Measurements from ENCODE around the gene LARP6. TPM values are rescaled to one million over a fixed set of nuclear protein-coding genes. Genes with fewer than 3 reads are reported as not detected.

The LARP6 gene
- total and polyA plus RNA-seq, 2 of the 13 experiments (the other 11 are each of a cell fraction or from before 2014, with no cell fraction given), result 2.9 to 8.2 TPM

GRCh38 chr15:70892002-70892911 lies 38.3 kb upstream of the LARP6 start, which contains the start of the genes LRRC49 and THAP10 (continued):
- TF ChIP-seq ZNF609 (CRISPR knock-in tag; IDR thresholded peaks at IDR 0.05; ENCODE audit: borderline replicate concordance) (no peak; the same call in 1 of the 2 replicates), KLF11 (CRISPR knock-in tag; IDR thresholded peaks at IDR 0.05) (no peak), ZNF513 (CRISPR knock-in tag; conservative IDR thresholded peaks at IDR 0.05) (no peak), ZHX2 (IDR thresholded peaks at IDR 0.05; ENCODE audit: low read depth) (peak; percentile 35; the same call in 1 of the 2 replicates), ZHX2 (CRISPR knock-in tag; IDR thresholded peaks at IDR 0.05; ENCODE audit: borderline replicate concordance) (no peak), ZNF770 (CRISPR knock-in tag; IDR thresholded peaks at IDR 0.05) (peak; percentile 43; the same call in 1 of the 2 replicates), RXRA (CRISPR knock-in tag; IDR thresholded peaks at IDR 0.05) (peak; percentile 49), ZMYM2 (CRISPR knock-in tag; IDR thresholded peaks at IDR 0.05) (no peak), ZNF546 (CRISPR knock-in tag; conservative IDR thresholded peaks at IDR 0.05) (no peak), ZFX (CRISPR knock-in tag; IDR thresholded peaks at IDR 0.05; ENCODE audit: low read depth) (peak; percentile 67), ZNF749 (CRISPR knock-in tag; IDR thresholded peaks at IDR 0.05; ENCODE audit: borderline replicate concordance) (0 out of 2 replicates have a peak, but pooled peaks have one; percentile 42), ZNF232 (CRISPR knock-in tag; IDR thresholded peaks at IDR 0.05; ENCODE audit: borderline replicate concordance) (no peak), ZNF292 (CRISPR knock-in tag; IDR thresholded peaks at IDR 0.05; ENCODE audit: borderline replicate concordance, low read depth) (peak; percentile 33; the same call in 1 of the 2 replicates)
